H1 (cell line): ENCODE data around the gene TMEM163. TPM values are rescaled to one million over a fixed set of nuclear protein-coding genes. Genes with fewer than 3 reads are reported as not detected.

ENCODE experiments used
- CTCF ChIA-PET: fragments of 300-600 bp; sonication (Branson Sonifier 250); formaldehyde crosslinking; loops from one replicate; lab custom pipeline; 2021; ENCODE audit not compliant: partially characterized antibody; lab: Charles Lee
- POLR2A ChIA-PET: fragments of 300-600 bp; sonication (Branson Sonifier 250); formaldehyde crosslinking; loops from one replicate; lab custom pipeline; 2021; ENCODE audit warnings: inconsistent platforms; ENCODE audit not compliant: partially characterized antibody; lab: Charles Lee
- DNase-seq, 2 experiments: peaks; one replicate each; pipeline versions ENCODE4 v3.0.0 to v3.0.0-alpha.2; 2010 to 2022; ENCODE audit warnings: low spot score in 2 of 2, low read depth in 1 of 2, mixed read lengths in 1 of 2
- FAIRE-seq: peaks from 2 replicates; lab custom pipeline; 2011; peaks lifted over from hg19 to GRCh38; lab: Jason Lieb, UNC
- H2AFZ ChIP-seq: 2 replicates; pipeline ENCODE4 v1.8.1; 2012; ENCODE audit warnings: low read length, inconsistent platforms
- H2AK5ac ChIP-seq: 2 replicates; pipeline ENCODE4 v1.6.1; 2013; ENCODE audit warnings: low read depth, low read length
- H2BK120ac ChIP-seq: replicated peaks from 2 replicates; pipeline ENCODE3; 2013; ENCODE audit warnings: low read depth, low read length, inconsistent platforms
- H2BK12ac ChIP-seq: 2 replicates; pipeline ENCODE4 v1.6.1; 2013; ENCODE audit warnings: low read depth, low read length
- H2BK15ac ChIP-seq: 2 replicates; pipeline ENCODE4 v1.6.1; 2013; ENCODE audit warnings: low read length
- H2BK20ac ChIP-seq: 2 replicates; pipeline ENCODE4 v1.6.1; 2013; ENCODE audit warnings: low read length
- H2BK5ac ChIP-seq: 2 replicates; pipeline ENCODE4 v1.6.1; 2013; ENCODE audit warnings: low read depth, low read length
- H3K14ac ChIP-seq: 2 replicates; pipeline ENCODE4 v1.6.1; 2013; ENCODE audit warnings: inconsistent platforms; ENCODE audit not compliant: insufficient read length
- H3K18ac ChIP-seq: 2 replicates; pipeline ENCODE4 v1.6.1; 2013; ENCODE audit warnings: low read length; ENCODE audit errors: extremely low read depth
- H3K23ac ChIP-seq: 2 replicates; pipeline ENCODE4 v1.6.1; 2013; ENCODE audit warnings: inconsistent platforms; ENCODE audit not compliant: insufficient read length
- H3K23me2 ChIP-seq: 2 replicates; pipeline ENCODE4 v1.6.1; 2013; ENCODE audit warnings: low read depth, low read length
- H3K27ac ChIP-seq: 2 replicates; pipeline ENCODE4 v1.6.1; 2011; ENCODE audit warnings: low read depth, low read length, inconsistent platforms
- H3K27me3 ChIP-seq, 4 experiments: replicated peaks in 1 of 4; 1 replicate in 1 of 4; 2 replicates in 3 of 4; pipeline versions ENCODE4 v1.6.1 to v1.8.1; 2011 to 2013; ENCODE audit warnings: low read length in 3 of 4, mild to moderate bottlenecking in 3 of 4, inconsistent platforms in 2 of 4, mixed read lengths in 2 of 4, moderate library complexity in 1 of 4; ENCODE audit not compliant: control insufficient read depth in 3 of 4, insufficient read depth in 3 of 4; ENCODE audit errors: extremely low read depth in 1 of 4
- H3K36me3 ChIP-seq, 4 experiments: 2 replicates each; pipeline versions ENCODE4 v1.6.1 to v1.8.1; 2011 to 2013; ENCODE audit warnings: mild to moderate bottlenecking in 4 of 4, low read length in 3 of 4, moderate library complexity in 2 of 4, control low read depth in 1 of 4, inconsistent platforms in 1 of 4; ENCODE audit not compliant: insufficient read depth in 4 of 4, control insufficient read depth in 2 of 4
- H3K4ac ChIP-seq: replicated peaks from 2 replicates; pipeline ENCODE3; 2013; ENCODE audit warnings: low read length, low read depth, mixed read lengths, inconsistent platforms; ENCODE audit not compliant: insufficient read length
- H3K4me1 ChIP-seq, 4 experiments: replicated peaks in 1 of 4; 1 replicate in 1 of 4; 2 replicates in 3 of 4; pipeline versions ENCODE4 v1.6.1 to v1.8.1; 2011 to 2013; ENCODE audit warnings: low read length in 3 of 4, inconsistent platforms in 2 of 4, mixed read lengths in 1 of 4; ENCODE audit not compliant: insufficient read depth in 4 of 4, control insufficient read depth in 3 of 4
- H3K4me2 ChIP-seq, 2 experiments: 2 replicates each; pipeline versions ENCODE4 v1.6.1 to v1.8.1; 2011 to 2013; ENCODE audit warnings: low read depth in 2 of 2, low read length in 2 of 2, control low read depth in 1 of 2, inconsistent platforms in 1 of 2, mild to moderate bottlenecking in 1 of 2; ENCODE audit not compliant: insufficient read depth in 1 of 2
- H3K4me3 ChIP-seq, 4 experiments: fragments of 200-600, 300-600 bp in 1 of 4; sonication (generic), shearing (Covaris generic), sonication (Bioruptor Twin) in 1 of 4; 2 replicates each; pipeline versions ENCODE4 v1.5.1 to v1.8.1; 2011 to 2016; ENCODE audit warnings: low read length in 4 of 4, low read depth in 3 of 4, control low read depth in 2 of 4, inconsistent platforms in 2 of 4, mild to moderate bottlenecking in 2 of 4, mixed read lengths in 1 of 4, moderate library complexity in 1 of 4; ENCODE audit not compliant: insufficient read depth in 2 of 4; ENCODE audit errors: extremely low read depth in 1 of 4
- H3K56ac ChIP-seq: replicated peaks from 2 replicates; pipeline ENCODE3; 2013; ENCODE audit warnings: low read depth, mild to moderate bottlenecking, mixed read lengths, low read length, inconsistent platforms; ENCODE audit not compliant: insufficient read length
- H3K79me1 ChIP-seq: 2 replicates; pipeline ENCODE4 v1.6.1; 2013; ENCODE audit warnings: low read depth, low read length, control low read depth
- H3K79me2 ChIP-seq, 2 experiments: 2 replicates each; pipeline versions ENCODE4 v1.6.1 to v1.8.1; 2012 to 2013; ENCODE audit warnings: low read length in 2 of 2, mild to moderate bottlenecking in 2 of 2, inconsistent platforms in 1 of 2; ENCODE audit not compliant: insufficient read depth in 2 of 2, control insufficient read depth in 1 of 2
- H3K9ac ChIP-seq, 4 experiments: replicated peaks in 1 of 4; 1 replicate in 1 of 4; 2 replicates in 3 of 4; pipeline versions ENCODE4 v1.6.1 to v1.8.1; 2011 to 2013; ENCODE audit warnings: low read depth in 3 of 4, low read length in 3 of 4, control low read depth in 2 of 4, mild to moderate bottlenecking in 2 of 4, moderate library complexity in 2 of 4, inconsistent platforms in 1 of 4; ENCODE audit errors: extremely low read depth in 1 of 4
- H3K9me3 ChIP-seq, 2 experiments: 2 replicates each; pipeline versions ENCODE4 v1.6.1 to v1.8.1; 2012 to 2013; ENCODE audit warnings: mild to moderate bottlenecking in 2 of 2, moderate library complexity in 2 of 2, control low read depth in 1 of 2, inconsistent platforms in 1 of 2, low read depth in 1 of 2, low read length in 1 of 2, mixed read lengths in 1 of 2; ENCODE audit not compliant: insufficient read depth in 2 of 2
- H4K20me1 ChIP-seq, 2 experiments: replicated peaks in 1 of 2; 2 replicates each; pipeline versions ENCODE3 to v1.8.1; 2011 to 2013; ENCODE audit warnings: inconsistent platforms in 2 of 2, low read length in 2 of 2, mild to moderate bottlenecking in 1 of 2; ENCODE audit not compliant: insufficient read depth in 2 of 2, control insufficient read depth in 1 of 2
- H4K5ac ChIP-seq: 2 replicates; pipeline ENCODE4 v1.6.1; 2013; ENCODE audit warnings: low read length, low read depth, mixed read lengths, inconsistent platforms; ENCODE audit not compliant: insufficient read length
- H4K8ac ChIP-seq: 2 replicates; pipeline ENCODE4 v1.8.0; 2013; ENCODE audit warnings: mild to moderate bottlenecking, moderate library complexity, low read length, inconsistent platforms; ENCODE audit not compliant: insufficient read depth; ENCODE audit errors: extremely low read depth
- H4K91ac ChIP-seq: replicated peaks from 2 replicates; pipeline ENCODE3; 2013; ENCODE audit warnings: low read length, mixed read lengths, inconsistent platforms; ENCODE audit not compliant: insufficient read length
- BRCA1 ChIP-seq: IDR thresholded peaks from 2 replicates; pipeline ENCODE4 v1.6.1; 2012; ENCODE audit warnings: low read depth, low read length, improper control_type of control experiment
- CTBP2 ChIP-seq: IDR thresholded peaks from 2 replicates; pipeline ENCODE4 v1.7.0; 2011; ENCODE audit warnings: borderline replicate concordance, mild to moderate bottlenecking, moderate library complexity, mixed read lengths, low read length; ENCODE audit not compliant: insufficient read depth, insufficient read length
- GTF2F1 ChIP-seq: IDR thresholded peaks from 2 replicates; pipeline ENCODE4 v1.6.1; 2012; ENCODE audit warnings: low read depth, low read length, improper control_type of control experiment, borderline replicate concordance
- KDM5A ChIP-seq: fragments of 200-600 bp; IDR thresholded peaks from 2 replicates; pipeline ENCODE4 v1.7.1; 2012; ENCODE audit warnings: mild to moderate bottlenecking, low read length, inconsistent platforms, mixed read lengths
- NRF1 ChIP-seq: IDR thresholded peaks from 2 replicates; pipeline ENCODE4 v1.6.1; 2011; ENCODE audit warnings: mild to moderate bottlenecking, low read depth, low read length, improper control_type of control experiment
- RAD21 ChIP-seq, 2 experiments: IDR thresholded peaks in 1 of 2; conservative IDR thresholded peaks in 1 of 2; 2 replicates each; pipeline ENCODE4 v1.6.1; 2011; ENCODE audit warnings: low read depth in 2 of 2, low read length in 2 of 2, improper control_type of control experiment in 1 of 2, inconsistent platforms in 1 of 2, mild to moderate bottlenecking in 1 of 2, moderate library complexity in 1 of 2
- RBBP5 ChIP-seq: IDR thresholded peaks from 2 replicates; pipeline ENCODE4 v1.7.1; 2012; ENCODE audit warnings: low read depth, mild to moderate bottlenecking, inconsistent platforms, low read length, moderate library complexity, borderline replicate concordance
- SIN3A ChIP-seq, 2 experiments: IDR thresholded peaks in 1 of 2; conservative IDR thresholded peaks in 1 of 2; 2 replicates each; pipeline ENCODE4 v1.6.1; 2011 to 2012; ENCODE audit warnings: low read length in 2 of 2, improper control_type of control experiment in 1 of 2, low read depth in 1 of 2, mild to moderate bottlenecking in 1 of 2
- SIX5 ChIP-seq: IDR thresholded peaks from 2 replicates; pipeline ENCODE4 v1.6.1; 2011; ENCODE audit warnings: mild to moderate bottlenecking, low read depth, low read length
- SP2 ChIP-seq: IDR thresholded peaks from 2 replicates; pipeline ENCODE4 v1.6.1; 2012; ENCODE audit warnings: mild to moderate bottlenecking, low read length, inconsistent platforms
- WGBS, 2 experiments: shearing (Covaris generic) in 1 of 2; methylation state at CpG; one replicate each; pipeline versions ENCODE4 v1.1.6 to v1.1.7; 2013 to 2015; ENCODE audit warnings: low lambda C conversion rate in 2 of 2, mixed read lengths in 2 of 2, inconsistent platforms in 1 of 2, low coverage in 1 of 2, missing lambda C conversion rate in 1 of 2; ENCODE audit not compliant: insufficient replicate concordance in 2 of 2, insufficient coverage in 1 of 2, insufficient read length in 1 of 2; ENCODE audit errors: extremely low coverage in 1 of 2, missing lambda C conversion rate in 1 of 2; 5-methylcytosine and 5-hydroxymethylcytosine counted together
- polyA plus RNA-seq, 7 experiments: library from polyadenylated mRNA; depleted of rRNA in 3 of 7; stranded (reverse) in 5 of 7; unstranded in 2 of 7; fragments of >200 nt in 5 of 7; fragments of 200-250 nt in 2 of 7; gene quantifications; 1 replicate in 5 of 7; 2 replicates in 1 of 7; 4 replicates in 1 of 7; pipeline versions ENCODE4 v1.2.1 to v1.2.3, GENCODE V29; 2011 to 2013; ENCODE audit warnings: missing spikeins in 2 of 7, mixed read lengths in 2 of 7
- total RNA-seq: library from RNA; stranded (reverse); fragmentation: NEBNext Ultra II Directional; extraction: Animal tissue kit (Norgen Biotek cat#: 25700); gene quantifications from 2 replicates; pipeline ENCODE4 v1.2.1, GENCODE V29; 2021
- TF ChIP-seq, protein P1 (sequence below): IDR thresholded peaks from 2 replicates; pipeline ENCODE4 v1.6.1; 2011; ENCODE audit warnings: low read depth, mild to moderate bottlenecking, low read length; ENCODE audit not compliant: insufficient read depth

The TMEM163 gene
- total and polyA plus RNA-seq, 2 of the 8 experiments (the other 6 are each of a cell fraction or from before 2014, with no cell fraction given) = 2.8 to 3.2 TPM

DNA sequence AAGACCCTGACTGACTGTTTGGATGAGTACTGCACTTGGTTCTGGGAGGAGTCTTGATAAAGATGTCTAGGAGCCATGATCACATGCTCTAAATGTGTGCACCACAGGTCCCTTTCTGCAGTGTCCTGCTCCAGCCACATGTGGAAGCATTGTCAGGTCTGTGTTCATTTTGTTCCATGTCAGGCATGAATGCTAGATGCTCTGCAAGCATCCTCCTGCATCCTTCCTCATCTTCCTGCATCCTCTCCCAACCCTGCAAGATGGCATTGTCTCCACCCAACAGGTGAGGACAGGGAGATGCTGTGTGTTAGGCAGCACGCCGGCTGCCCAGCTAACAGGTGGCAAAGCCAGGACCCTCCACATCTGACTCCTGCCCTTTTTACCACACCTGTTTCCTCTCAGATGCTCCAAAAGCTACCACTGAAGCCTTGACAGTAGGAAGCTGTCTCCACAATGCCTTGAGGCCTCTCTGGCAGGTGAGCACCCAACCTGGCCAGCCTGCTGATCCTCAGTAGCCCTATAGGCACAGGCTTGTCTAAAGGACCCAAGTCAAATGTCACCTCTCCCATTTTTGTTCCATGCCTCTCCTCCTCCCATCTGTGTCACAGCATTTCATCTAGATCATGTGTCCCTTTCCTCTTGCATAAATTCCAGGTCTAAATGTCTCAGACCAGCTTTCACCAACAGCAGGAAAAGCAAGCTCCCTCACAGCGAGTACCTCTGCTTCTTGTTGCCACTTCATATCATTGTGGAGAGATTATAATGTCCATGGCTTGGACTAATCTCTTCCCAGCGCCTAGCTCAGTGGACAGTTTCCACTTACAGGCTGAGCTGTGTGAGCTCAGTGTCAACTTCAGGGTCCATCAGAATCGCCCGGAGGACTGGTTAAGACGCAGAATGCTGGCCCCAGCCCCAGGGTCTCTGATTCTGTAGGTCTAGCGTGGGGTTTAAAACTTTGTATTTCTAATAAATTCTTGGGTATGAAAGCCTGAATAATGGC, 55.0 kb downstream of the TMEM163 start:
- Histone ChIP-seq H4K5ac (no peak overlapping the region), H3K18ac (no peak overlapping the region), H3K4me3 (no peak overlapping the region), H2BK15ac (no peak overlapping the region), H3K4me2 (no peak overlapping the region), H3K9me3 (no peaks in the 10 kb centered on the region), H4K91ac (no peak overlapping the region), H2BK20ac (no peak overlapping the region), H4K8ac (no peak overlapping the region), H3K23ac (no peak overlapping the region), H3K23me2 (no peaks in the 10 kb centered on the region), H2AFZ (no peak overlapping the region), H3K27me3 (no peaks in the 10 kb centered on the region), H3K9ac (no peak overlapping the region), H4K20me1 (no peaks in the 10 kb centered on the region), H2BK12ac (no peak overlapping the region), H3K36me3 (no peaks in the 10 kb centered on the region), H3K56ac (no peak overlapping the region), H3K4me1 (no peaks in the 10 kb centered on the region), H3K79me1 (no peaks in the 10 kb centered on the region), H2BK5ac (no peak overlapping the region), H3K14ac (no peak overlapping the region), H2AK5ac (0 out of 2 replicates have a peak overlapping the region, but pooled peaks have one; percentile 26), H3K27ac (no peak overlapping the region), H3K79me2 (no peaks in the 10 kb centered on the region; a peak in 1 of 4 replicates), H3K4ac (no peak overlapping the region), H2BK120ac (no peak overlapping the region)
- CTCF ChIA-PET = no interaction called here
- WGBS, 2 experiments = 95% methylated on average over 8 of the region's 8 CpGs; no CpG with 5 or more reads in 1 of the 2 experiments
- POLR2A ChIA-PET = no interaction called here
- FAIRE-seq = no peak
- no peak for DNase-seq
- TF ChIP-seq BRCA1 = no peak
- no peak for TF ChIP-seq KDM5A
- TF ChIP-seq NRF1 = no peak
- TF ChIP-seq GTF2F1 = no peak
- no peak for TF ChIP-seq SIX5
- TF ChIP-seq RAD21 (IDR thresholded peaks at IDR 0.05 in 1 of 2, conservative IDR thresholded peaks at IDR 0.05 in 1 of 2; ENCODE audit: low read depth in 2 of 2, low read length in 2 of 2) = no peak
- TF ChIP-seq CTBP2 = no peak
- no peak for TF ChIP-seq RBBP5
- TF ChIP-seq, protein P1, sequence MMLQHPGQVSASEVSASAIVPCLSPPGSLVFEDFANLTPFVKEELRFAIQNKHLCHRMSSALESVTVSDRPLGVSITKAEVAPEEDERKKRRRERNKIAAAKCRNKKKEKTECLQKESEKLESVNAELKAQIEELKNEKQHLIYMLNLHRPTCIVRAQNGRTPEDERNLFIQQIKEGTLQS = no peak
- no peak for TF ChIP-seq SP2
- TF ChIP-seq SIN3A (conservative IDR thresholded peaks at IDR 0.05 in 1 of 2, IDR thresholded peaks at IDR 0.05 in 1 of 2; ENCODE audit: low read depth in 1 of 2, low read length in 2 of 2) = no peak
